HG03045 (cell line): ENCODE data around the gene MORN3.

Experiments used
- ATAC-seq: cut with Tn5 transposase; IDR thresholded peaks from one replicate; pipeline ENCODE4 v1.9.1; 2021; ENCODE audit warnings: mild to moderate bottlenecking, moderate library complexity; ENCODE audit not compliant: unreplicated experiment

The MORN3 gene

GRCh38 chr12:121608301-121608700 is 61.2 kb downstream of the MORN3 start:
- ATAC-seq, result no peak

GRCh38 chr12:121603581-121603980 is 65.9 kb downstream of the MORN3 start:
- ATAC-seq, result no peak

GRCh38 chr12:121602766-121603165 is 66.7 kb downstream of the MORN3 start:
- no peak for ATAC-seq

GRCh38 chr12:121600702-121601336 is 68.6 kb downstream of the MORN3 start:
- ATAC-seq, result no peak
